ENCODE data around the gene POR. TPM values are rescaled to one million over a fixed set of nuclear protein-coding genes. Genes with fewer than 3 reads are reported as not detected.
"Not testable (repeated sequence)": the region's sequence is repeated elsewhere in the genome, so short reads cannot be mapped to it uniquely, and the experiment has no call there.

POR gene
- total RNA-seq, 2 experiments from 2014 or later = 22.9 to 26.0 TPM

DNA sequence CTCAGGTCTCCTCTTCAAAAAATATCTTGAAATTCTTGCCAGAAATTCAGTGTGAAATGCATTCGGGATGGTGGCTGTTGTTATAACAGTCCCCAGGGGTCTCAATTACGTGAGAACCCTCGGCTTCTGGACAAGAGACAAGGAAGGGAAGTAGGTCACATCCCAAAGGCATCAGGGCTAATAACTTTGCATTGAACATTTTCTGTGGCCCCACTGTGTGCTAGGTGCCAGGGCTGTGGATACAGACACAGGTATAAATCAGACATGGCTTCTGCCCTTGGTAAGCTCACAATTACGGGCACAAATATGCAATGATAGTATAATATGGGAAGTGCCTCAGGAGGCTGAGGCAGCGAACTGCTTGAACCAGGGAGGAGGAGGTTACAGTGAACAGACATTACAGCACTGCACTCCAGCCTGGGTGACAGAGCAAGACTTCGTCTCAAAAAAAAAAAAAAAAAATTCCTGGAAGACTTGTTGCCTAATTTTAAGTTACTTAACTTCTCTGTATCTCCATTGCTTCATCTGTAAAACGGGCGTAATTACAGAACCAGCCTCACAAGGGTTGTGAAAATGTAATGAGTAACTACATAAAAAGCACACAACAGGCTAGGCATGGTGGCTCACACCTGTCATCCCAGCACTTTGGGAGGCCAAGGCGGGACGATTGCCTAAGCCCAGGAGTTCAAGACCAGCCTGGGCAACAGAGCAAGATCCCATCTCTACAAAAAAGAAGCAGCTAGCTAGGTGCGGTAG lies 38.7 kb upstream of the POR start:
- Mint-ChIP-seq H3K27me3 (ENCODE audit: low read depth) (no peaks in the 10 kb centered on the region), H3K9me3 (no peaks in the 10 kb centered on the region), H3K36me3 (ENCODE audit: low read depth) (peaks cover 4% of the 10 kb centered on the region), H3K4me1 (ENCODE audit: low read depth) (peaks cover 19% of the 10 kb centered on the region), H3K4me3 (no peak overlapping the region), H3K27ac (no peak overlapping the region)
- DNase-seq = no peak
- CTCF ChIA-PET = interaction anchor here (0.6 kb wide), 2 partner anchors 137 to 172 kb away, joined by 3 read pairs; partner anchors contain the start of gene MDH2
- intact Hi-C loops (cut with micrococcal nuclease) = loop anchor here (5.0 to 10.0 kb wide), 3 partner anchors 388 to 804 kb away; partner anchors contain the start of genes RCC1L and YWHAG

DNA sequence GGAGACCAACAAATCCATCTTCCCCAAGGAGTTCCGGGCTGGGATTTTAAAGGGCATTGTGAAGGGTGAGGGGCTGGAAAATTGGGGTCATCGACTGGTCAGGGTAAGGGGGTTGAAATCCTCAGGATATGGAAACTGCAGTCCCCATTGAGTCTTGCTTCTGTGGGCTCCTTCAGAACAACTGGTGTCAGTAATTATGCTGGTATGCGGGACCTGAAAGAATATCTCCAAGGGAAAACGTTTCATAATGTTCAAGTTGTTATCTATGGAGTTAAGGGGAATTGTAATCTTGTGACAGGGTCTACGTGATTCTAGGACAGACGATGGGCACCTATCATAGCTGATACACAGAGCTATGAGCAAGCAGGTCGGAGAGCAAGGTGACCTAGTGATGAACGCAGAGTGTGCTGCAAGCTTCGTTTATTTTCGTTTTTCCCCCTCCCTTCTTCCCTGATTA lies 36.6 kb upstream of the POR start:
- Mint-ChIP-seq H3K4me3 (peak overlapping the region; percentile 93), H3K4me1 (ENCODE audit: low read depth) (peaks cover 29% of the 10 kb centered on the region)
- intact Hi-C loops (cut with micrococcal nuclease) = loop anchor here (1.0 to 10.0 kb wide), 10 partner anchors 36 to 806 kb away; partner anchors contain the start of genes MDH2, RCC1L, TMEM120A and YWHAG

DNA sequence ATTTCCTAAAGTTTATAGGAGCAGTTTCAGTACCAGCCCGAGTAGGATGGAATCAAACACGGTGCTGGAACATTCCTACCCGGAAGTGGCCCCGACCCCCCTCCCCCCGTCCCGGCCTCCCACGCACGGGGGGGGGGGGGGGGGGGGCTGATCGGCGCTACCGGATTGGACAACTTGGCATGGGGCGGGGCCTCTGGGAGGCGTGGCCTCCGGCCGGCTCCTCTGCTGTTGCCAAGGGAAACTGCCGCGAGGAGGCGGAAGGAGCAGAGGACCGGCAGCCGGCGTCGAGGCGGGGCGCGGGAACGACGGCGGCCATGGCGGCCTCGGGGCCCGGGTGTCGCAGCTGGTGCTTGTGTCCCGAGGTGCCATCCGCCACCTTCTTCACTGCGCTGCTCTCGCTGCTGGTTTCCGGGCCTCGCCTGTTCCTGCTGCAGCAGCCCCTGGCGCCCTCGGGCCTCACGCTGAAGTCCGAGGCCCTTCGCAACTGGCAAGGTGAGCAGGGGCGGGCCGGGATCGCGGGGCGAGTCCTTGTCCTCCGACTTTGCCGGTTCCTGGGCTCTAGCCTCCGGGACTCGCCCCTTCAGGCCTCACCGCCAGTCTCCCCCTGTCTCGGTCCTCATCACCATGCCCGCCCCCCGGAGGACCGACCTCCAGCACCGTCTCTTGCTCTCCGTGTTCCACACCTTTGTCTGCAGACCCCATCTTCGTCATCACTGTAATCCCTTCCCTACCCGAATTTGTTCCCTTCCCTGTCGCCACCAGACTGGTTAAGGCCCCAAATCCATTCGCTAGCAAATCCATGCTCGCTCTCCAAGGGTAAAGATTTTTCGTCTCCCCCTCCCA lies 36.0 kb upstream of the POR start, which contains the start of gene RHBDD2:
TSS of gene RHBDD2 (plus strand) at position 266 of the 843 bp plus-strand sequence. CDS start at position 315, 49 bp downstream.
- Mint-ChIP-seq H3K9me3 (no peaks in the 10 kb centered on the region), H3K4me3 (peak within 1 kb of the TSS; percentile 93), H3K27ac (peak within 1 kb of the TSS; percentile 91), H3K27me3 (ENCODE audit: low read depth) (no peaks in the 10 kb centered on the region), H3K36me3 (ENCODE audit: low read depth) (peaks cover 16% of the 10 kb centered on the region), H3K4me1 (ENCODE audit: low read depth) (peaks cover 31% of the 10 kb centered on the region)
- intact Hi-C loops (cut with micrococcal nuclease) = loop anchor here (1.0 to 10.0 kb wide), 10 partner anchors 35 to 807 kb away; partner anchors contain the start of genes MDH2, RCC1L, TMEM120A and YWHAG
- CTCF ChIA-PET = interaction anchor here (0.9 to 1.7 kb wide), 2 partner anchors 140 to 141 kb away, joined by 5 to 7 read pairs; no protein-coding TSS in a partner anchor
- peak; percentile 97 for DNase-seq

More for the DNA sequence above, 36.6 kb upstream of the POR start:
- Mint-ChIP-seq H3K9me3 (no peaks in the 10 kb centered on the region), H3K27ac (peak overlapping the region; percentile 91), H3K36me3 (ENCODE audit: low read depth) (peaks cover 14% of the 10 kb centered on the region), H3K27me3 (ENCODE audit: low read depth) (no peaks in the 10 kb centered on the region)
- CTCF ChIA-PET = interaction anchor here (0.5 to 1.7 kb wide), 2 partner anchors 14 to 142 kb away, joined by 4 to 5 read pairs; no protein-coding TSS in a partner anchor
- no peak for DNase-seq

DNA sequence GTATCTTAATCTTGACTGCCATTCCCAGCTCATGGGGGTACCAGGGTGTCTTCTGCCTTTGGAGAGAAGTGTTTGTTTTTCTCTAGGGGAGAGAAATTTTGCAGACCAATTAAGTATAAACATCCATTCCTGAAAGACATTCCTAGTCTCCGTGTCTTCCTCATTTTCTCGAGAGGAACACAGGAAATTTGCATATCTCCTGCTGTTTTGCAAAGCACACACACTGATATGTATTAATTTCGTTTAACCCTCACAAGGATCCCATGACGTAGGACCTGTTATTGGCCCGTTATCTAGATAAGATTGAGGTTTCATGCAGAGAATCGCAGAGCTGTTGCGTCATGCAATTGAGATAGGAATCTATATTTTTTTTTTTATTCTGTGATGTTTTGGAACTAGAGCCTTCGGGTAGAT lies 35.2 kb upstream of the POR start:
- H3K27ac Mint-ChIP-seq = peak overlapping the region; percentile 86
- intact Hi-C loops (cut with micrococcal nuclease) = loop anchor here (2.0 to 10.0 kb wide), 6 partner anchors 103 to 807 kb away; partner anchors contain the start of genes RCC1L and YWHAG
- peak overlapping the region; percentile 93 for H3K4me3 Mint-ChIP-seq
- DNase-seq = peak; percentile 46
- H3K9me3 Mint-ChIP-seq = no peaks in the 10 kb centered on the region
- H3K4me1 Mint-ChIP-seq (ENCODE audit: low read depth) = peaks cover 31% of the 10 kb centered on the region
- no peaks in the 10 kb centered on the region for H3K27me3 Mint-ChIP-seq (ENCODE audit: low read depth)
- H3K36me3 Mint-ChIP-seq (ENCODE audit: low read depth) = peaks cover 17% of the 10 kb centered on the region
- CTCF ChIA-PET = interaction anchor here (0.5 to 1.7 kb wide), 3 partner anchors 10 to 140 kb away, joined by 3 to 7 read pairs (median 5); no protein-coding TSS in a partner anchor

DNA sequence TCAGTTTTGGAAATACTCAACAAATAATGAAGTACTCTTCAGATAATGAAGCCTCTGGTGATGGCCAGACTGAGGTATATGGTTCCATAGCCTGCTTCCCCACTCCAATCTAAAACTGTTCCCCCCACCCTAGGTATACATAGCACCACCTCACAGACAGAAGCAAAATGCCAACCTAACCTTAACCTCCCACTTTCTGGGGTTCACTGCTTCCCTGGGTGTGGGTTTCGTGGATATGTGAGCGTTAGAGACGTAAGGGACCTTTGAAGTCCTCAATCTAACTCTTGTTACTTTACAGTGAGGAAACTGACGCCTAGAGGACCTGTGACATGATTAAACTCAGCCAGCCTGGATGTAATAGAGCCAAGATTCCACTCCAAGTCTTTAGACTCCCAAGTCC lies 34.7 kb upstream of the POR start:
- CTCF ChIA-PET = interaction anchor here (0.5 to 1.7 kb wide), 2 partner anchors 10 to 140 kb away, joined by 3 to 5 read pairs; no protein-coding TSS in a partner anchor
- intact Hi-C loops (cut with micrococcal nuclease) = no loop called here
- Mint-ChIP-seq H3K4me1 (ENCODE audit: low read depth) (peaks cover 31% of the 10 kb centered on the region), H3K36me3 (ENCODE audit: low read depth) (peaks cover 17% of the 10 kb centered on the region), H3K27ac (peak overlapping the region; percentile 86), H3K4me3 (peak overlapping the region; percentile 93), H3K9me3 (no peaks in the 10 kb centered on the region), H3K27me3 (ENCODE audit: low read depth) (no peaks in the 10 kb centered on the region)
- DNase-seq = no peak

DNA sequence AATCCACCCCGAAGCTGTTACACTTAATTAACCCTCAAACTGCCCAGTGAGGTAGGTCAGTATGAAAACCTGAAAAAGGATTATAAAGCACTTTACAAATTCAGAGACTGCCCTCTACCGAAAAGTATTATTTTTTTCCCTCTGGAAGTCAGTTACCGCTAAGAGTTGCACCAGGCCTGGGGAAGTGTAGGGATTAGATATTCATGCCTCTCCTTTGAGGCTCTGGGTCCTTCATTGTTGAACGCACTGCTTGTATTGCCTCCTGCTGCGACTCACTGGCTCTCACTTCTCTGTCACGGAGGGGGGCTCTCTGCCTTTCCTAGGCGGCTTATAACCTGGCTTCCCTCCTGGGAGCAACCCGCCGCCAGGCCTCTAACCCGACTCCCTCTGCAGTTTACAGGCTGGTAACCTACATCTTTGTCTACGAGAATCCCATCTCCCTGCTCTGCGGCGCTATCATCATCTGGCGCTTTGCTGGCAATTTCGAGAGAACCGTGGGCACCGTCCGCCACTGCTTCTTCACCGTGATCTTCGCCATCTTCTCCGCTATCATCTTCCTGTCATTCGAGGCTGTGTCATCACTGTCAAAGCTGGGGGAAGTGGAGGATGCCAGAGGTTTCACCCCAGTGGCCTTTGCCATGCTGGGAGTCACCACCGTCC lies 33.4 kb upstream of the POR start:
- Mint-ChIP-seq H3K27ac (peak overlapping the region; percentile 5), H3K4me3 (no peak overlapping the region), H3K36me3 (ENCODE audit: low read depth) (peaks cover 17% of the 10 kb centered on the region), H3K27me3 (ENCODE audit: low read depth) (no peaks in the 10 kb centered on the region), H3K4me1 (ENCODE audit: low read depth) (peaks cover 31% of the 10 kb centered on the region), H3K9me3 (no peaks in the 10 kb centered on the region)
- no peak for DNase-seq
- CTCF ChIA-PET = interaction anchor here (1.2 to 1.6 kb wide), 2 partner anchors 10 to 11 kb away, joined by 3 to 6 read pairs; no protein-coding TSS in a partner anchor
- intact Hi-C loops (cut with micrococcal nuclease) = no loop called here

DNA sequence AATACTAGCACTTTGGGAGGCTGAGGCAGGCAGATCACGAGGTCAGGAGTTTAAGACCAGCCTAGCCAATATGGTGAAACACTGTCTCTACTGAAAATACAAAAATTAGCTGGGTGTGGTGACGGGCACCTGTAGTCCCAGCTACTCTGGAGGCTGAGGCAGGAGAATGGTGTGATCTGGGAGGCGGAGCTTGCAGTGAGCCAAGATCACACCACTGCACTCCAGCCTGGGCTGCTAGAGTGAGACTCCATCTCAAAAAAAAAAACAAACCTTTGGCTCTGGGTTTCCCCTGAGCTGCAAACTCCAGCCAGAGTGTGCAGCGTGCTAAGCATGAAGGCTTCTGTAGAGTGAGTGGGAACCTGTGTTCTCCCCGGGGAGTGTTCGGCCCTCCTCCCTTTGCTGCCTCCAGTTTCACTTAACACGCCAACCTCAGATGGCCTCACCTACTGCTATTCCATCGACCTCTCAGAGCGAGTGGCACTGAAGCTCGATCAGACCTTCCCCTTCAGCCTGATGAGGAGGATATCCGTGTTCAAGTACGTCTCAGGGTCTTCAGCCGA lies 31.6 kb upstream of the POR start:
- H3K4me1 Mint-ChIP-seq (ENCODE audit: low read depth) = peaks cover 26% of the 10 kb centered on the region
- H3K9me3 Mint-ChIP-seq; H3K27me3 Mint-ChIP-seq (ENCODE audit: low read depth); intact Hi-C loops (cut with micrococcal nuclease); DNase-seq; H3K27ac Mint-ChIP-seq; H3K4me3 Mint-ChIP-seq: not testable (repeated sequence)
- CTCF ChIA-PET = interaction anchor here (0.5 kb wide), 2 partner anchors 137 to 167 kb away, joined by 3 read pairs; no protein-coding TSS in a partner anchor
- peaks cover 22% of the 10 kb centered on the region for H3K36me3 Mint-ChIP-seq (ENCODE audit: low read depth)

DNA sequence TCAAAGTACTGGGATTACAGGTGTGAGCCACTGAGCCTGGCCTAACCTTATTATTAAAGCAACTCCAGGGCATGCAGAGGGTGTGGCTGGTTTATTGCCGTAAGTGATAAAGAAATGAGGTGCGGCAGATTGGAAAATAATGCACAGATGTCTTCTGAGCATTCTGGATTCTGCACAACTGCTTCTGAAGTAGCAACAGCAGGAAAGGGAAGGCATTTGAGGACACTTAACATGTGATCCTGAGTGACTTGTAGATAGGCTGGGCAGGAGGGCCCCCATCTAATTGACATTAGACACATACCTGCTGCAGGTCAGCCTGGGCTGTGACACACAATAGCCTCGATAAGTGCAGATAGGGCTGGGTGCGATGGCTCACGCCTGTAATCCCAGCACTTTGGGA lies 30.5 kb upstream of the POR start:
- H3K9me3 Mint-ChIP-seq = no peaks in the 10 kb centered on the region
- no peak overlapping the region for H3K27ac Mint-ChIP-seq
- CTCF ChIA-PET = interaction anchor here (0.6 to 0.7 kb wide), 2 partner anchors 164 to 293 kb away, joined by 4 to 5 read pairs; no protein-coding TSS in a partner anchor
- intact Hi-C loops (cut with micrococcal nuclease) = no loop called here
- DNase-seq = no peak
- H3K36me3 Mint-ChIP-seq (ENCODE audit: low read depth) = peaks cover 26% of the 10 kb centered on the region
- H3K4me1 Mint-ChIP-seq (ENCODE audit: low read depth) = peaks cover 29% of the 10 kb centered on the region
- no peak overlapping the region for H3K4me3 Mint-ChIP-seq
- H3K27me3 Mint-ChIP-seq (ENCODE audit: low read depth) = no peaks in the 10 kb centered on the region

DNA sequence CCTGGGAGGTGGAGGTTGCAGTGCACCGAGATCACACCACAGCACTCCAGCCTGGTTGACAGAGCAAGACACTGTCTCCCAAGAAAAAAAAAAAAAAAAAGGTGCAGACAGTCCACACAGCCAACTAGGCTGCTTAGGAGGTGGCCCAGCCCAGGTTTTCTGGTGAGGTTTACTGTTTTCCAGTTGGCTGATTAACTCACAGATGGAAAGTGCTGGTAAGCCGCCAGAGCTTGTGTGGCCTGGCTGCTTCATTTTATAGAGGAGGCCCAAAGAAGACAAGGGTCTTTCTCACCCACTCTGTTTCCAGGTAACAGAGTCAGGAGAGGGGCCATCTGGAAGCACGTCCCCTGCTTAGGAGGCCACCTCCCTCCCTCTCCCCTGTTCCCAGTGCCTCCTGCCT lies 29.9 kb upstream of the POR start:
- Mint-ChIP-seq H3K36me3 (ENCODE audit: low read depth) (peaks cover 25% of the 10 kb centered on the region), H3K27me3 (ENCODE audit: low read depth) (no peaks in the 10 kb centered on the region)

DNA sequence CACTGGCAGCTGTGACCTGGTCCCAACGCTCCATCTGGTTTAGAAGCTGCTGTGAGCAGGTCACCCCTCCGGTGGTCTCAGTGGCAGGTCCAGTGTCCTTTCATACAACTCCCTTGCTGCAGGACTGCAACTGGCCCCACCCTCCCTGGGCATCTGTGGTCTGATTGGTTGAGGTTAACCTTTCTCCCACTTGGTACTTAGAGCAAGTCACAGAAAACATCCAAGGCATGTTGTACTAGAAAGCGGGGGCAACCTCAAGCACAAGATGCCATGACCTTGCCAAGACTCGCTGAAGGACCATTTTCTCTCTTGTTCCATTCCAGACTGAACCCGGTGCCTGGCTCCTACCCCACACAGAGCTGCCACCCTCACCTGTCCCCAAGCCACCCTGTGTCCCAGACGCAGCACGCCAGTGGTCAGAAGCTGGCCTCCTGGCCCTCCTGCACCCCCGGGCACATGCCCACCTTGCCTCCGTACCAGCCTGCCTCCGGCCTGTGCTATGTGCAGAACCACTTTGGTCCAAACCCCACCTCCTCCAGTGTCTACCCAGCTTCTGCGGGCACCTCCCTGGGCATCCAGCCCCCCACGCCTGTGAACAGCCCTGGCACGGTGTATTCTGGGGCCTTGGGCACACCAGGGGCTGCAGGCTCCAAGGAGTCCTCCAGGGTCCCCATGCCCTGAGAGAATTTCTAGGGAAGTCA lies 27.1 kb upstream of the POR start:
- H3K9me3 Mint-ChIP-seq = no peaks in the 10 kb centered on the region
- DNase-seq = no peak
- H3K4me1 Mint-ChIP-seq (ENCODE audit: low read depth) = peaks cover 14% of the 10 kb centered on the region
- H3K36me3 Mint-ChIP-seq (ENCODE audit: low read depth) = peaks cover 16% of the 10 kb centered on the region
- intact Hi-C loops (cut with micrococcal nuclease) = no loop called here
- H3K27me3 Mint-ChIP-seq (ENCODE audit: low read depth) = no peaks in the 10 kb centered on the region
- CTCF ChIA-PET = no interaction called here
- H3K27ac Mint-ChIP-seq = no peak overlapping the region
- H3K4me3 Mint-ChIP-seq = no peak overlapping the region

More for the DNA sequence above, 29.9 kb upstream of the POR start:
- Mint-ChIP-seq H3K9me3 (no peaks in the 10 kb centered on the region), H3K4me1 (ENCODE audit: low read depth) (peaks cover 28% of the 10 kb centered on the region), H3K27ac (no peak overlapping the region), H3K4me3 (no peak overlapping the region)
- intact Hi-C loops (cut with micrococcal nuclease) = no loop called here
- DNase-seq = no peak
- CTCF ChIA-PET = interaction anchor here (0.6 to 1.1 kb wide), 3 partner anchors 136 to 292 kb away, joined by 3 to 5 read pairs (median 4); no protein-coding TSS in a partner anchor
